Measurements from ENCODE around the gene FAM107A. TPM values are rescaled to one million over a fixed set of nuclear protein-coding genes. Genes with fewer than 3 reads are reported as not detected.

FAM107A gene
- polyA plus RNA-seq, 4 donors: 1.0 to 40.7 (median 2.8) TPM

DNA sequence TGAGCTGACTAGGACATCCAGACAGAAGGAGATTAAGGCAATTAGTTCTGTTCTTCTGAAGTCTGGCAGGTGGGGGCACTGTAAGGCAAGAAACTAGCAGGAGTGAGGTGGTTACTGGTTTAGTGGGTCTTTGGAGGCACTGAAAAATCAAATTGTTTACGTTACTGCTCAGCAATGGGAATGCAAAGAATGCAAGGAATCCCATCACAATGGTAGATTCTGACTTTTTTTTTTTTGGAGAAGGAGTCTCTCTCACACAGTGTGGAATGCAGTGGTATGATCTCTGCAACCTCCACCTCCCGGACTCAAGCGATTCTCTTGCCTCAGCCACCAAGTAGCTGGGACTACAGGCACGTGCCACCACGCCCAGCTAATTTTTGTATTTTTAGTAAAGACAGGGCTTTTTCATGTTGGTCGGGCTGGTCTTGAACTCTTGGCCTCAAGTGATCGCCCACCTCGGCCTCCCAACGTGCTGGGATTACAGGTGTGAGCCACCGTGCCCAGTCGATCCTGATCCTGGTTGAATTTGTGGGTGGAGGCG is 16.4 kb downstream of the FAM107A start:
- H3K4me1 ChIP-seq (ENCODE audit: control insufficient read depth in 3 of 3, insufficient read depth in 2 of 3, low read depth in 1 of 3, low read length in 2 of 3): peaks cover 0 to 7% (median 0%) of the 10 kb centered on the region in 3 donors
- no peak overlapping the region for H3K4me3 ChIP-seq (ENCODE audit: low read depth in 1 of 3, low read length in 3 of 3)
- 82 to 85% (median 83%) methylated on average over 12 of the region's 12 CpGs for WGBS, 3 donors
- no peak for FAIRE-seq
- H3K27ac ChIP-seq (ENCODE audit: low read depth in 1 of 3, low read length in 2 of 3): no peak overlapping the region
- H3K27me3 ChIP-seq (ENCODE audit: control insufficient read depth in 3 of 3, insufficient read depth in 3 of 3, low read length in 3 of 3): no peaks in the 10 kb centered on the region
- DNase-seq: no peak
- no peaks in the 10 kb centered on the region for H3K36me3 ChIP-seq (ENCODE audit: control insufficient read depth in 3 of 3, insufficient read depth in 2 of 3, low read depth in 1 of 3, low read length in 3 of 3)
- no peaks in the 10 kb centered on the region for H3K9me3 ChIP-seq (ENCODE audit: control insufficient read depth in 2 of 2, insufficient read depth in 1 of 2, low read depth in 1 of 2, low read length in 1 of 2)

- H3K36me3 ChIP-seq (ENCODE audit: control insufficient read depth in 3 of 3, insufficient read depth in 2 of 3, low read depth in 1 of 3, low read length in 3 of 3): no peaks in the 10 kb centered on the region
- DNase-seq: no peak
- peaks cover 0 to 3% (median 0%) of the 10 kb centered on the region in 3 donors for H3K4me1 ChIP-seq (ENCODE audit: control insufficient read depth in 3 of 3, insufficient read depth in 2 of 3, low read depth in 1 of 3, low read length in 2 of 3)
- no peak for FAIRE-seq
- H3K27ac ChIP-seq (ENCODE audit: low read depth in 1 of 3, low read length in 2 of 3): no peak overlapping the region
- WGBS, 3 donors: 83 to 95% (median 84%) methylated on average over 5 of the region's 5 CpGs
- H3K4me3 ChIP-seq (ENCODE audit: low read depth in 1 of 3, low read length in 3 of 3): no peak overlapping the region
- H3K27me3 ChIP-seq (ENCODE audit: control insufficient read depth in 3 of 3, insufficient read depth in 3 of 3, low read length in 3 of 3): no peaks in the 10 kb centered on the region
- no peaks in the 10 kb centered on the region for H3K9me3 ChIP-seq (ENCODE audit: control insufficient read depth in 2 of 2, insufficient read depth in 1 of 2, low read depth in 1 of 2, low read length in 1 of 2)
These were observed 17.6 kb downstream of the FAM107A start for GRCh38 chr3:58559586-58559985.

GRCh38 chr3:58557491-58557890 is 19.7 kb downstream of the FAM107A start:
- WGBS, 3 donors: 71 to 82% (median 80%) methylated on average over 6 of the region's 6 CpGs
- Histone ChIP-seq H3K27me3 (ENCODE audit: control insufficient read depth in 3 of 3, insufficient read depth in 3 of 3, low read length in 3 of 3) (no peaks in the 10 kb centered on the region), H3K4me3 (ENCODE audit: low read depth in 1 of 3, low read length in 3 of 3) (no peak overlapping the region), H3K9me3 (ENCODE audit: control insufficient read depth in 2 of 2, insufficient read depth in 1 of 2, low read depth in 1 of 2, low read length in 1 of 2) (peaks cover 0 to 12% of the 10 kb centered on the region in 2 donors), H3K36me3 (ENCODE audit: control insufficient read depth in 3 of 3, insufficient read depth in 2 of 3, low read depth in 1 of 3, low read length in 3 of 3) (no peaks in the 10 kb centered on the region), H3K27ac (ENCODE audit: low read depth in 1 of 3, low read length in 2 of 3) (no peak overlapping the region), H3K4me1 (ENCODE audit: control insufficient read depth in 3 of 3, insufficient read depth in 2 of 3, low read depth in 1 of 3, low read length in 2 of 3) (peaks cover 0 to 2% (median 0%) of the 10 kb centered on the region in 3 donors)
- no peak for FAIRE-seq
- DNase-seq: no peak

- H3K9me3 ChIP-seq (ENCODE audit: control insufficient read depth in 2 of 2, insufficient read depth in 1 of 2, low read depth in 1 of 2, low read length in 1 of 2): peaks cover 0 to 16% of the 10 kb centered on the region in 2 donors
- H3K27me3 ChIP-seq (ENCODE audit: control insufficient read depth in 3 of 3, insufficient read depth in 3 of 3, low read length in 3 of 3): no peaks in the 10 kb centered on the region
- peaks cover 0 to 2% (median 0%) of the 10 kb centered on the region in 3 donors for H3K4me1 ChIP-seq (ENCODE audit: control insufficient read depth in 3 of 3, insufficient read depth in 2 of 3, low read depth in 1 of 3, low read length in 2 of 3)
- H3K4me3 ChIP-seq (ENCODE audit: low read depth in 1 of 3, low read length in 3 of 3): no peak overlapping the region
- 58 to 64% (median 60%) methylated on average over 6 of the region's 6 CpGs for WGBS, 3 donors
- no peak overlapping the region for H3K27ac ChIP-seq (ENCODE audit: low read depth in 1 of 3, low read length in 2 of 3)
- no peaks in the 10 kb centered on the region for H3K36me3 ChIP-seq (ENCODE audit: control insufficient read depth in 3 of 3, insufficient read depth in 2 of 3, low read depth in 1 of 3, low read length in 3 of 3)
- FAIRE-seq (no peak), DNase-seq (no peak)
These were observed 20.4 kb downstream of the FAM107A start for GRCh38 chr3:58556761-58557221.

- Histone ChIP-seq H3K36me3 (ENCODE audit: control insufficient read depth in 3 of 3, insufficient read depth in 2 of 3, low read depth in 1 of 3, low read length in 3 of 3) (no peaks in the 10 kb centered on the region), H3K4me3 (ENCODE audit: low read depth in 1 of 3, low read length in 3 of 3) (no peak overlapping the region), H3K27ac (ENCODE audit: low read depth in 1 of 3, low read length in 2 of 3) (no peak overlapping the region), H3K27me3 (ENCODE audit: control insufficient read depth in 3 of 3, insufficient read depth in 3 of 3, low read length in 3 of 3) (no peaks in the 10 kb centered on the region), H3K9me3 (ENCODE audit: control insufficient read depth in 2 of 2, insufficient read depth in 1 of 2, low read depth in 1 of 2, low read length in 1 of 2) (peaks cover 0 to 21% of the 10 kb centered on the region in 2 donors), H3K4me1 (ENCODE audit: control insufficient read depth in 3 of 3, insufficient read depth in 2 of 3, low read depth in 1 of 3, low read length in 2 of 3) (peaks cover 0 to 2% (median 0%) of the 10 kb centered on the region in 3 donors)
- no peak for DNase-seq
- WGBS, 3 donors: 86 to 93% (median 93%) methylated on average over 5 of the region's 5 CpGs
- no peak for FAIRE-seq
These were observed 21.2 kb downstream of the FAM107A start for GRCh38 chr3:58556001-58556400.

- 61 to 83% (median 81%) methylated on average over 2 of the region's 2 CpGs for WGBS, 3 donors
- FAIRE-seq: no peak
These were observed 22.0 kb downstream of the FAM107A start for GRCh38 chr3:58555203-58555602.

GRCh38 chr3:58553003-58553402 is 24.2 kb downstream of the FAM107A start:
- Histone ChIP-seq H3K36me3 (ENCODE audit: control insufficient read depth in 3 of 3, insufficient read depth in 2 of 3, low read depth in 1 of 3, low read length in 3 of 3) (no peaks in the 10 kb centered on the region), H3K9me3 (ENCODE audit: control insufficient read depth in 2 of 2, insufficient read depth in 1 of 2, low read depth in 1 of 2, low read length in 1 of 2) (peaks cover 0 to 21% of the 10 kb centered on the region in 2 donors), H3K4me3 (ENCODE audit: low read depth in 1 of 3, low read length in 3 of 3) (no peak overlapping the region), H3K27me3 (ENCODE audit: control insufficient read depth in 3 of 3, insufficient read depth in 3 of 3, low read length in 3 of 3) (no peaks in the 10 kb centered on the region), H3K27ac (ENCODE audit: low read depth in 1 of 3, low read length in 2 of 3) (peak overlapping the region in 1 of 3 donors; percentile 54), H3K4me1 (ENCODE audit: control insufficient read depth in 3 of 3, insufficient read depth in 2 of 3, low read depth in 1 of 3, low read length in 2 of 3) (peaks cover 0 to 2% (median 0%) of the 10 kb centered on the region in 3 donors)
- FAIRE-seq (no peak), DNase-seq (peak; percentile 46 to 51)
- 57 to 82% (median 82%) methylated on average over 1 of the region's 1 CpG for WGBS, 3 donors

More at GRCh38 chr3:58555203-58555602, 22.0 kb downstream of the FAM107A start:
- no peaks in the 10 kb centered on the region for H3K27me3 ChIP-seq (ENCODE audit: control insufficient read depth in 3 of 3, insufficient read depth in 3 of 3, low read length in 3 of 3)
- no peaks in the 10 kb centered on the region for H3K36me3 ChIP-seq (ENCODE audit: control insufficient read depth in 3 of 3, insufficient read depth in 2 of 3, low read depth in 1 of 3, low read length in 3 of 3)
- no peak overlapping the region for H3K27ac ChIP-seq (ENCODE audit: low read depth in 1 of 3, low read length in 2 of 3)
- peaks cover 0 to 2% (median 0%) of the 10 kb centered on the region in 3 donors for H3K4me1 ChIP-seq (ENCODE audit: control insufficient read depth in 3 of 3, insufficient read depth in 2 of 3, low read depth in 1 of 3, low read length in 2 of 3)
- DNase-seq: no peak
- H3K9me3 ChIP-seq (ENCODE audit: control insufficient read depth in 2 of 2, insufficient read depth in 1 of 2, low read depth in 1 of 2, low read length in 1 of 2): peaks cover 0 to 21% of the 10 kb centered on the region in 2 donors
- no peak overlapping the region for H3K4me3 ChIP-seq (ENCODE audit: low read depth in 1 of 3, low read length in 3 of 3)

DNA sequence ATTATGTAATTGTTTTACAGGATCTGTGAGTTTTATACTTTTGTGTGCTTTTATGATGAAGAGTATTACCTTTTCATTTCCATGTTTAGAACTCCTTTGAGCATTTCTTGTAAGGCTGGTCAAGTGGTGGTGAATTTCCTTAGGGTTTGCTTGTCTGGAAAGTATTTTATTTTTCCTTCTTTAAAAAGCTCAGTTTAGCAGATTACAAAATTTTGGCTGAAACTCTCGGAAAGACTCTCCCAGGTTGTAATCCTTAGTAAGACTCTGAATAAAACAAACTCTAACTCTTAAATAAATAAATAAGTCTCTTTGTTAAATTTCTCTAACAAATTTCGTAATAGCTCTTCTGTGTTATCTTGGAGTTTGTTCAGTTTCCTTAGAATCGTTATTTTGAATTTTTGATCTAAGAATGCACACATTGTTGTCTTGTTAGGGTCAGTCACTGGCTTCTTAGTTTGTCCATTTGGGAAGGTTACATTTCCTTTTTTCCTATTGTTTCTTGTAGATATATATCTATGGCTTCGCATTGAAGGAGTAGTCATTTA is 25.5 kb downstream of the FAM107A start:
- WGBS, 3 donors: 86 to 92% (median 86%) methylated on average over 4 of the region's 4 CpGs
- no peak overlapping the region for H3K4me3 ChIP-seq (ENCODE audit: low read depth in 1 of 3, low read length in 3 of 3)
- H3K27me3 ChIP-seq (ENCODE audit: control insufficient read depth in 3 of 3, insufficient read depth in 3 of 3, low read length in 3 of 3): no peaks in the 10 kb centered on the region
- no peak overlapping the region for H3K27ac ChIP-seq (ENCODE audit: low read depth in 1 of 3, low read length in 2 of 3)
- DNase-seq: no peak
- H3K4me1 ChIP-seq (ENCODE audit: control insufficient read depth in 3 of 3, insufficient read depth in 2 of 3, low read depth in 1 of 3, low read length in 2 of 3): peaks cover 0 to 2% (median 0%) of the 10 kb centered on the region in 3 donors
- no peaks in the 10 kb centered on the region for H3K36me3 ChIP-seq (ENCODE audit: control insufficient read depth in 3 of 3, insufficient read depth in 2 of 3, low read depth in 1 of 3, low read length in 3 of 3)
- no peak for FAIRE-seq
- peaks cover 0 to 21% of the 10 kb centered on the region in 2 donors for H3K9me3 ChIP-seq (ENCODE audit: control insufficient read depth in 2 of 2, insufficient read depth in 1 of 2, low read depth in 1 of 2, low read length in 1 of 2)
